SK-N-SH (cell line): ENCODE measurements around the gene METTL4.

ENCODE experiments used
- GABPA ChIP-seq: IDR thresholded peaks from 2 replicates; pipeline ENCODE4 v1.4.0; 2012; ENCODE audit warnings: low read depth, mild to moderate bottlenecking
- SIN3A ChIP-seq: IDR thresholded peaks from 2 replicates; pipeline ENCODE4 v1.6.1; 2012; ENCODE audit warnings: low read depth, mild to moderate bottlenecking, low read length, moderate library complexity, borderline replicate concordance
- TAF1 ChIP-seq: IDR thresholded peaks from 2 replicates; pipeline ENCODE4 v1.6.1; 2012; ENCODE audit warnings: low read depth, mild to moderate bottlenecking, low read length, moderate library complexity, borderline replicate concordance
- TF ChIP-seq, protein P1 (sequence below): fragments of 200-600 bp; sonication (generic); IDR thresholded peaks from 2 replicates; pipeline ENCODE4 v1.6.1; 2017; ENCODE audit warnings: antibody characterized with exemption, mild to moderate bottlenecking, moderate library complexity

DNA sequence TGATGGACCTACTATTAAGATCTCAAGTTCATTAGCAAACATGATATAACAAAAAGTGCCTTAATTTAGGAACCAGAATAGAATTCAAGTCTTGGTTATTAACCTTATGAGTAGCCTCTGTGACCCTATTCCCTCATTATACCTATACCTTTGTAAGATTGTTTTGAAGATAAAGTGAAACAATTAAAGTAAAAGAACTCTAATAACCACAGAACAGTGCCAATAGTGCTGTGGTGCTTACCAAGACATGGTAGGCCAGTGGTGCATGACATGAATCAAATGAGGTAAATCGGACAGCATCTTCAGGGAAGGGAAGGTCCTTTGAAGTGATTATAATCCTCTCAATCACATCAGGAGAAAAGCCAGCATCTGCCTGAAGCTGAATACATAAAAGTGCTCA, 36.4 kb downstream of the METTL4 start:
- TF ChIP-seq TAF1 (no peak), SIN3A (no peak), GABPA (no peak)
- TF ChIP-seq, protein P1, sequence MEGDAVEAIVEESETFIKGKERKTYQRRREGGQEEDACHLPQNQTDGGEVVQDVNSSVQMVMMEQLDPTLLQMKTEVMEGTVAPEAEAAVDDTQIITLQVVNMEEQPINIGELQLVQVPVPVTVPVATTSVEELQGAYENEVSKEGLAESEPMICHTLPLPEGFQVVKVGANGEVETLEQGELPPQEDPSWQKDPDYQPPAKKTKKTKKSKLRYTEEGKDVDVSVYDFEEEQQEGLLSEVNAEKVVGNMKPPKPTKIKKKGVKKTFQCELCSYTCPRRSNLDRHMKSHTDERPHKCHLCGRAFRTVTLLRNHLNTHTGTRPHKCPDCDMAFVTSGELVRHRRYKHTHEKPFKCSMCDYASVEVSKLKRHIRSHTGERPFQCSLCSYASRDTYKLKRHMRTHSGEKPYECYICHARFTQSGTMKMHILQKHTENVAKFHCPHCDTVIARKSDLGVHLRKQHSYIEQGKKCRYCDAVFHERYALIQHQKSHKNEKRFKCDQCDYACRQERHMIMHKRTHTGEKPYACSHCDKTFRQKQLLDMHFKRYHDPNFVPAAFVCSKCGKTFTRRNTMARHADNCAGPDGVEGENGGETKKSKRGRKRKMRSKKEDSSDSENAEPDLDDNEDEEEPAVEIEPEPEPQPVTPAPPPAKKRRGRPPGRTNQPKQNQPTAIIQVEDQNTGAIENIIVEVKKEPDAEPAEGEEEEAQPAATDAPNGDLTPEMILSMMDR, result no peak
